GM19467 (cell line): ENCODE data around the gene YIPF2.

Source experiments
- ATAC-seq: cut with Tn5 transposase; IDR thresholded peaks from one replicate; pipeline ENCODE4 v1.9.1; 2021; ENCODE audit warnings: mild to moderate bottlenecking, moderate library complexity; ENCODE audit not compliant: unreplicated experiment

Gene YIPF2

DNA sequence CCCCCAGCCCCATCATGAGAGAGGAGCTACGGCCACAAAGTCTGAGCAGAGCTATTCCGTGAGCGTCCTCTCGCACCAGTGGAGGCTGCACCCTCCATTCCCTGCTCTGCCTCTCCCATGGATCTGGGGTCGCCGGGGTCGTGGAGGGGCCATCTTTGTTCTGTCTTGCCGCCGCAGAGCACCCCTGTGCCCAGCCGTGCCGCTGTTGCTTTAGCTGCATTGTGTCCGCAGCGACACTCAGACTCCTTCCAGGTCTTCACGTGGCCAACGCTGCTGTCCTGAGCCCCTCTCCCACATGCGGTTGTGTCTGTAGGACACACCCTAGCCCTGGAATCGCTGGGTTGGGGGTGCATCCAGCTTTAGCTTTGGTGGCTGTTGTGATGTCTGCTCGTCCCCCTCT lies 15.8 kb downstream of the YIPF2 start:
- ATAC-seq, result no peak

DNA sequence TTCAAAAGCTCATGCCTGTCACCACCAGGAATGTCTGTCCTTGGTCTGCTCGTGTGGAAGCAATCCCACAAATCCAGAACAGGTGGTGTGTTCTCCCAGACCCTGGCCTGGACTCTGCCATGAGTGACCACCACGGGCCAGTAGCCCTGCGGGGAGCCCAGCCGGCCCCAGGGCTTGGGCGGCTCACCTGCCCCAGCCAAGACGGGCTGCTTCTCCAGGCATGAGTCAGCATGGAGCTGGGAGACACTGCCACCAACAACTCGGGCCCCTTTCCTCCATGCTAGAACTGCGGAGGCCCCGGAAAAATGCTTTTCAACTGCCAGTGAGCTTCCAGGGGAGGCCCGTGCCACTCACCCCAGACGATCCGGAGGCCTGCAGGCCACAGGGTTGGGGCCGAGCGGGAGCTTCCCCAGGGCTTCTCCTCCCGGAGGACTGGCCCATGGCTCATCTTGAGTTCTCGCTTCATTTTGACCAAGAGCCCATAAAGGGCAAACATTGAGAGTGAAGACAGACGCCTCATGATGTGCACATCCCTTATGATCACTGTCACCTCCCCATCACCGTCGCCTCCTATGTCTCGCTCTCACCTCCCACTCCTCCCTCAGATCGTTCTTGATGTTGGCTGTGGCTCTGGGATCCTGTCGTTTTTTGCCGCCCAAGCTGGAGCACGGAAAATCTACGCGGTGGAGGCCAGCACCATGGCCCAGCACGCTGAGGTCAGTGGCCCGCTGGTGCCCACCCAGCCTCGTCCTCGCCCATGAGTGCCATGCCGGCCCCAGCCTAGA lies 16.7 kb downstream of the YIPF2 start:
- ATAC-seq, result no peak

DNA sequence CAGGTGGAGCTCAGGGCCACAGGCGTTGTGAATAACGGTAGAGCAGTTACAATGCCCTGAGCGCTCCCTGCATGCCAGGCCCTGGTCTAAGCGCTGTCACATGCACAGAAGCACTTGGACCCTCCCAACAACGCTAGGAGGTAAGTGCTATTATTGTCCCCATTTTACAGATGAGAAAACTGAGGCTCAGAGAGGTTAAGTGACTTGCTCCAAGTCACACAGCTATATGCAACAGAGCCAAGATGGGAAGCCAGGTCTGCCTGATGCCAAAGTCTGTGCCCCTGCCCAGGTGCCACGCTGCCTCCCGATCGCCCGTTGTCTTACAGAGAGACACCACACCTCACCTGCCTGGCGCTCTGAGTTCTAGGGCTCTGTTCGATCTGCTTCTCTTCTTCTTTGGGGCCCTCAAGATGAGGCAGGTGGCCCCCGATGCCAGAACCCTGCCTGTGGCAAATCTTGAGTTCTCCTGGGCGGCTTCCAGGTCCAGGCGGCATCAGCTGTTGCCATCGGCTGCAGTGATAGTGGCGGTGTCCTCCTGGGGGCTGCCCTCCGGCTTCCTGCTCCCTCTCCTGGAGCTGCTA lies 20.0 kb downstream of the YIPF2 start:
- no peak for ATAC-seq

DNA sequence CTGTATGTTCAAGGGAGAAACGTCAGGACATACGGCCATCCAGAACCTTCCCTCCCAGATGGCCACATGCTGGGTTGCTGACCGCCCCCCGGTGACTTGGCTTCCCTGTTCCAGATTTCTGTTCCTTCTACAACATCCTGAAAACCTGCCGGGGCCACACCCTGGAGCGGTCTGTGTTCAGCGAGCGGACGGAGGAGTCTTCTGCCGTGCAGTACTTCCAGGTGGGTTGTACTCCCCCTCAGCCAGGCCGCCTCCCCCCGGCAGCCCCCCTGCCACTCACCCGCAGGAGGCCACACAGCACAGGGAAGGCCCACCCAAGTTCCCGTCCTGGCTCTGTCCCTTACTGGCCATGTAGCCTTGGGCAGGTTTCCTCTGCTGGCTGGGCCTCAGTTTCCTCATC lies 20.5 kb downstream of the YIPF2 start:
- no peak for ATAC-seq

DNA sequence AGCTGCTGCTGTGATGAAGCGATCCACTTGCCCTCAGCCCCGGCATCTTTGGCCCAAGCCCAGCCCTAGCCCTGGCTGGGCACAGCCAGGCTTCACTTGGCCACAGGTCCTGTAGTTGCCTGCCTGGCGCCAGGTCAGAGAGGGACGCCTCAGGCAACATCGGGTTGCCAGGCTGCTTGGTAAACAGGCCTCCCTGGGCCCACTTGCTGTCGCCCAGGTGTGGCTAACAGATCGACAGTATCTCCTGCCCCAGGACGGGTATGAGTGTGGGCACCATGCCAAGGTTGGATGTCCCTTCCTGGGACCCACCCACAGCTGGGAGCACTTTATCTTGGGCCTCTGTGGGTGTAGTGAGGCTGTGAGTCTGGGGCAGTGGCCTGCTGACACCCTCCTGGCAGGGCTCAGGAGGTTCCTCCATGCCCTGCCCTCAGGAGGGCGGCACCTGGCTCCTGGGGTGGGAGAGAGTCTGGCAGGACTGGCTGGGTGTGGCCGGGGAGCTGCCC lies 29.2 kb downstream of the YIPF2 start:
- ATAC-seq, result no peak

DNA sequence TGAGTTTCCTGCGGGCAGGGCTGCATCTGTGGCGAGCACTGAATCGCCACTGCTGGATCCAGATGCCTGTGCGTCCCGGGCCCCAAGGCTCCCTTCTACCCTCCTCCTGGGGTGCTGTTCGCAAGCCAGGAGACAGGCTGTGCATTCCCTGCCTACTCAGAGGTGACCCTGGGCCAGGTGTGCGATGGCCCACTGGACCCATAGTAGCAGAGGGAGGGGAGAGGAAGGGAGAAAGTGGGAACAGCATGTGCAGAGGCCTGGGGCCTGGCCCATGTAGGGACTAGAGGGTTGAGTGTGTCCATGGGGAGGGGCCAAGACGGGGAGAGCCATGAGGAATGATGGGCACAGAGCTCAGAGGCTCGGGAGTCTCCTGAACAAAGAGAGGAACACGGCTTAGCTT lies 29.8 kb downstream of the YIPF2 start:
- ATAC-seq, result no peak

DNA sequence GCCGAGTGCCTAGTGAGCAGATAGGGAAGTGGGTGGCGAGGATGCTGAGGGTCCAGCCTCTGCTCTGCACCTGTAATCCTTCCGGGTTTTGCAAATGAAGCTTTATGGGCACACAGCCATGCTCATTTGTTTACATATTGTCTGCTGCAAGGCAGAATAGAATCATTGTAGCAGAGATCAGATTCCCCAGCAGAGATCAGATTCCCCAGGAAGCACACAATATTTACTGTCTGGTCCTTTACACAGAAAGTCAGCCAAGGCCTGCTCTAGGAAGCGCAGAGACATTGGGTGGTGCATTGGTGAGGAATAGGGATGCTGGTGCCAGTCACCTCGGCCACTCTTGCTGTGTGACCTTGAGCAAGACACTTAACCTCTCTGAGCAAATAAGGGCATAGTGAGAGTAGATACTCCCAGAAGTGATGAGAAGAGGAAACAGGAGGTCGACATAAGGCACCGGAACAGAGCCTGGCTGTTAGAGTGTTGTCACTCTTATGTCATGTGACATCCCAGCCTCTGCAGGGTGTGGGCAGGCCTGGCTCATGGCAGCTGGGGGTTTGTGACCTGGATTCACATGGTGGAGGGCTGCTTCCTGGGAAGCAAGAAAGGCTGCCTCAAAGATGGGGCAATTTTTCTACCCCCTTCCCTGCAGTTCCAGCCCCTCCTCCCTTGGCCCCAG lies 31.4 kb downstream of the YIPF2 start:
- ATAC-seq, result no peak

DNA sequence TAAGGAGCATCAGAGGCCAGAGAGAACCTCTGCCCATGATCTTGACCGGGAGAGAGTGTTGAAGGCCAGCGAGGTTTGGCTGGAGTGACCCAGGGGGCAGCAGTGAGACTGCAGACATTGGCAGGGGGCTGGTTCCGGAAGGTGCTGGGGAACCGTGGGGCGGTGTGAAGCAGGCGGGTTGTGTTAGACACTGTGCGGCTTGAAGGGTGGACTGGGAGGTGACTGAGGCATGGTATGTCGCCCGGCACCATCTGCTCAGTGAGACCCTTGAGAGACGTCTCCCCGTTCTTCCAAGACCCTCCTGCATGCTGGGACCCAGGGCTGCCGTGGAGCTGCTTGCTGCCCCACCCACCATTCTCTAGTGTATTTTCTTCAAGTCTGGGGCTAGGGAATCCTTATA lies 32.5 kb downstream of the YIPF2 start:
- ATAC-seq, result no peak

DNA sequence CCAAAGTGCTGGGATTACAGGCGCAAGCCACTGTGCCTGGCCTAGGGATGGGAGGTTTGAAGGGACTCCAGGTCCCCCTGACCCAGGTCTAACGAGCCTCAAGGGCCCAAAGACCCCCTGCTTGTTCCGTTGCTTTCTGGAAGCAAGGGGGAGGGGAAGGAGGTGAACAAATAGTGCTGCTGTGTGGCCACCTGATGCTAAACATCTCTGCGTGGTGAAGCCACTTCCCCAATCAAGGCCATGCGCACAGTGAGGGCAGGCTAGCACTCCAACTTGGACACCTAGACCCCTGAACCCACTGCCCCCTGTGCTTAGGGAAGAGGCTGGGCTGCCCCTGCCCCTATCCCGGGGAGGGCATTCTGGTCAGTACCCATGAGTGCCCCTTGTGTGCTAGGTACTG lies 33.1 kb downstream of the YIPF2 start:
- ATAC-seq, result no peak

DNA sequence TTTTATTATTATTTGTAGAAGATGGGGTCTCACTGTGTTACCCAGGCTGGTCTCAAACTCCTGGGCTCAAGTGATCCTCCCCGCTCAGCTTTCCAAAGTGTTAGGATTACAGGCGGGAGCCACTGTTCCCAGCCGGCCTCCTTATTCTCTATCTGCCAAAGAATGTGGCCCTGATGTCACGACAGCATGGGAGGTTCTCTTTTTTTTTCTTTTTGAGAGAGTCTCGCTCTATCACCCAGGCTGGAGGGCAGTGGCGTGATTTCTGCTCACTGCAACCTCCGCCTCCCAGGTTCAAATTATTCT lies 33.6 kb downstream of the YIPF2 start:
- ATAC-seq, result no peak

DNA sequence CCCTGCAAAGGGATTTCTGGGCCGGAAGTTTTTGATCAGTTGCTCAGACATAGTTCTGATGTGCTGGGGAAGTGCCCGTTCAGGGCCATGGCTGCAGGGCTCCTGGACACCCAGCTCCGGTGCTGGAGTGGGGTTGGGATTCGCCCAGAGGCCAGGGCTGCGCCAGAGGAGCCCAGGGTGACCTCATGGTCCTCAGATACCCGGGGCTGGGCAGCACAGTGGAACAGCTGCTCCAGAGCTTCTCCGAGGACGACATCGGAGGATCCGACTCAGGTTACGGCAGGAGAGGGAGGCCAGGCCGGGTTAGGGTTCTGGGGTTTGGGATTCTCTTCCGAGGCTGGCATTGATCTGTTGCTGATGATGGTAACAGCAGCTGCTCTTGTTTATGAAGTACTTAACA lies 36.2 kb downstream of the YIPF2 start:
- no peak for ATAC-seq

DNA sequence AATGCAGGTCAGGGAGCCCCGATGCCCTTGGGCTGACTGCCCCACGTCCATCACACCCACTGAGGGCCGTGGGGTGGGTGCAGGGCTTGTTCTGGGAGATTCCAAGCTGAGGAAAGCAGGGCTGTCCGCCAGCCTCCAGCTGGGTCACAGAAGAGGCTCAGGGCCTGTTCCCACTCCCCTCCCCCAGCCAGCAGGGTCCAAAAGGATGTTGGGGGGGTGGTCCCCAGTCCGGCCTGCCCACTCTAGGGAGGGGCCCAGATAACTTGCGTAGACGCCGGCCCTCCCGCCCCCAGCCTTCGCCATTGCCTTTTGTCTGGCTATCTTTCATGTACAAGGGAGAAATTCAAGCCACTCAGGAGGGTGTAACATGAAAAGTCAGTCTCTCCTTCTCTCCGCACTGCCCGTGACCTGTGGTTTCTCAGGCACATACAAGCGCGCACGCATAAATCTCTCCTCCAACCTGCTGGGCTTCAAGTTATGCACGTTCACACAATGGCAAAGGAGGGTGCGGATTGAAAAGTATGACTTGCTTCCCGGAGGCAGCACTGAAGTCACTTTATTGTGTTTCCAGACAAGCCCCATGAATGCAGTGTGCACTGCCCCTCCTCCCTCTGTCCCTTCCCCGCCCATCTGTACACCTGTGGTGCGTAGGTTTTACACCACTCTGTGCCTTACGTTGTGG lies 36.9 kb downstream of the YIPF2 start:
- ATAC-seq, result no peak

DNA sequence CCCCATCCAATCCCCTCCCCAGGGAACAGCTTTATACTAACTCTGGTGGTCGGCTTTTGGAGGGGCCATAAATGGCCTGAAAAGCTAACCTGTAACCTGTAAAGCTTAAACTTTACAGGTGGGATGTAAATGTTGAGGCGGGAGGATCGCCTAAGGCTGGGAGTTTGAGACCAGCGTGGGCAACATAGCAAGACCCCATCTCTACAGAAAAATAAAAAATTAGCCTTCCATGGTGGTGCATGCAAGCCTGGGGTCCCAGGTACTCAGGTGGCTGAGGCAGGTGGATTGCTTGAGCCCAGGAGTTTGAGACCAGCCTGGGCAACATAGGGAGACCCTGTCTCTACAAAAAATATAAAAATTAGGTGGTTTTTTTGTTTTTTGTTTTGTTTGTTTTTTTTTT lies 38.6 kb downstream of the YIPF2 start:
- no peak for ATAC-seq

DNA sequence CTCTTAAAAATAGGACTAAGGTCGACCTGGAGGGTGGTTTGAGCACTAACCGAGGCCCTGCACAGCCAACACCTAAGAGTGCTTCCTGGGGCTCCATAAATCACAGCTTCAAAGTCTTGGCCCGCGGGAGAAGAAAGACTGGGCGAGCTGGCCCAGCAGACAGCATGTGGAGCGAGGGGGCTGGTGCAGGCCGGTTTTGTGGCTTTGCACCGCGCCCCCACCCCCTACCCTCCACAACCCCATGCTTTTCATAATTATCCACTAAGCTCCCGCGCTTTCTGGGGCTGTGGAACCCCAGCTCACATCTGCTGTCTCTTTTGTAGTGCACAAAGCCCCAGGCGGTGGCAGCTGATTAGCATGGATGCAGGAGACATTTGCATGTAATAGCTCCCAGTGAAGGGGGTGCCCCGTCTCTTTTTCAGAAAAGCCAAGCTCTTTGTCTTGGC lies 40.0 kb downstream of the YIPF2 start:
- ATAC-seq, result no peak

DNA sequence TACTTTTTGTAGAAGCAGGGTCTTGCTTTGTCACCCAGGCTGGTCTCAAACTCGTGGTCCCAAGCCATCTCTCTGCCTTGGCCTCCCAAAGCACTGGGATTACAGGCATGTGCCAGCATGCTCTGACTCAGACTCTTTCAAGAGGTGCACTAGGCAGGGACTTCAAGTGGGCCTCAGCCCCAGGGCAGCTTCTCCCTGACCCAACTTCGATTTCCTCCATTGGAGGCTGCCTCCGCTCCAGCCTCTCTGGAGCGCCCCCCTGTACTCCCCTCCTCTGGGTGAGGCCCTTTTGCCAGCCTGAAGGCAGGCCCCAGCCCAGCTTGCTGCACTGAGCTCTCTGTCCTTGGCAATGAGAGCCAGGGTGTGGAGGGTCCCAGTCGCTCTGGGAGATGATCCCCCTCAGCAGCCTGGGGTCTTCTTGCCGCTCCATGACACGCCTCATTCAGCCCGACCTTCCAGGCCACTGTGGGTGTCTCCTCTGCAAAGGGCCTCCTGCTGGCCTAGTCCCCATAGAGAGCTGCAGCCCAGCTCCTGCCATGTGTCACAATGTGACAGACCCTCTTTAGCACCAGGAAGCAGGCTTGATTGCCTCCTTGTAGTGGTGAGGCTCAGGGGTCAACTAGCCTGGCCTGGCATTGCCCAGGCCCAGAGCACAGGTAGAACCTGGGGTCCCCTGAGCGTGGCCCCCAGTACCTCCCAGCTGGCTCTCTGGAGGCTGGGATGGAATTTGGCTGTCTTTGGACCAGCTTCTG lies 40.6 kb downstream of the YIPF2 start:
- ATAC-seq, result no peak

DNA sequence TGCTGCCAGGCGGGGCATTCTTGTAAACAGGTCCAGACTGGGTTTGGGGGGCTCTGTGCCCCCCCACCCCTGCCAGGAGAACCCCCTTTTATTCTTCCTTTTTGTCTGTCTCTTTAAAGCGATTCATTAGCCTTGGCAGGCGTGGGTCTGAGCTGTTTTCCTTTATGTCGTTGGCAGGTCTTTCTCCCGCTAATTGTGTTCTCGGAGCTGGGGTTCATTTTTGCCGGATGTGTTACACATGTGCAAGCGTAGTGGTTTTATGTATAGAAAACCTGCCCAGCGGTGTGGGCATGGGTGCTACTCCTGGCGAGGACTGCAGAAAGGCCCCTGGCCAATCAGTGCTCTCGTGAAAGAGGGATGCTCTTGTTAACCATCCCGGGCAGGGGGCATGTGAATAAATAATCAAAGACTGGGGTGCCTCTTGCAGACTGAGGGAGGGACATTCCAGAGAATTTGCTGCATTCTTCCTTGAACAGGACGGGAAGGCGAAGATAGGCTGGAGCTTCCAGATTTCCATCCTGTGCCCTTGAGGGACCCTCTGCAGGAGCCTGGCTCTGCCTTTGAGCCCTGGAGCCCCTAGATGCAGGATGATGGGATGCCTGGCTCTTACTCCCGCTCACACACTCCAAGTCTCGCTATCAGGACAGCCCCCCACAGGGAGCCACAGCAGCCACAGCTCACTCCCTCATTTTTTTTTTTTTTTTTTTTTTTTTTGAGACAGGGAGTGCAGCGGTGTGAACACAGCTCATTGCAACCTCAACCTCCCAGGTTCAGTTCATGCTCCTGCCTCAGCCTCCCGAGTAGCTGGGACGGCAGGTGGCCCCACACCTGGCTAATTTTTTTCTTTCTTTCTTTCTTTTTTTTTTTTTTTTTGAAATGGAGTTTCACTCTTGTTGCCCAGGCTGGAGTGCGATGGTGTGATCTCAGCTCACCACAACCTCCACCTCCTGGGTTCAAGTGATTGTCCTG lies 43.0 kb downstream of the YIPF2 start:
- no peak for ATAC-seq

DNA sequence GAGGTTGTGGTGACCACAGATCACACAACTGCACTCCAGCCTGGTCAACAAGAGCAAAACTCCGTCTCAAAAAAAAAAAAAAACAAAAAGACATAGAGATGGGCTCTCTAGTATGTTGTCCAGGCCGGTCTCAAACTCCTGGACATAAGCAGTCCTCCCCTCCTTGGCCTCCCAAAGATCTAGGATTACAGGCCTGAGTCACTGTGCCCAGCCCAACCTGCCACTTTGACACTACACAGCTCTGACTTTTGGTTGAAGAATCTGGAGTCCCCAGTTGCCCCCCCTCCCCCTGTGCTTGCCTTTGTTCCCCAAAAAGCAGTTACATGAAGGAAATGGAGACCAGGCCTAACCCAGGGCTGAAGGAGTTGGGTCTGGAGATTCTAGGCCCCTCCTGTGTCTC lies 44.2 kb downstream of the YIPF2 start:
- no peak for ATAC-seq

DNA sequence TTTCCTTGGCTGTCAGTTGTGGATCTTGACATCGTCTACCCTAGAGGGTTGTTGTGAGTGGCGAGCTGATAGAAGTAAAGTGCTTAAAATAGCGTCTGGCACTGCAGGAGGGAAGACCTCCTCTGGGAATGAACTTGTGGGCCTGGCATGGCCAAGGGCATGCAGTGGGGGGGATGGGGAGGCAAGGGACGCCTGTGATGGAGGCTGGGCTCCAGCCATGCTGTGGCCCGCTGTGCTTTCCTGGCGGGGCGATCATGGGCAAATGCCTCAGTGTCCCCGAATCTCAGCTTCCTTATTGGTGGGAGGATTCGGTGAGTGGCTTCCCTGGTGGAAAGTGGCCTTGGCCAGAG lies 46.4 kb downstream of the YIPF2 start:
- ATAC-seq, result no peak

DNA sequence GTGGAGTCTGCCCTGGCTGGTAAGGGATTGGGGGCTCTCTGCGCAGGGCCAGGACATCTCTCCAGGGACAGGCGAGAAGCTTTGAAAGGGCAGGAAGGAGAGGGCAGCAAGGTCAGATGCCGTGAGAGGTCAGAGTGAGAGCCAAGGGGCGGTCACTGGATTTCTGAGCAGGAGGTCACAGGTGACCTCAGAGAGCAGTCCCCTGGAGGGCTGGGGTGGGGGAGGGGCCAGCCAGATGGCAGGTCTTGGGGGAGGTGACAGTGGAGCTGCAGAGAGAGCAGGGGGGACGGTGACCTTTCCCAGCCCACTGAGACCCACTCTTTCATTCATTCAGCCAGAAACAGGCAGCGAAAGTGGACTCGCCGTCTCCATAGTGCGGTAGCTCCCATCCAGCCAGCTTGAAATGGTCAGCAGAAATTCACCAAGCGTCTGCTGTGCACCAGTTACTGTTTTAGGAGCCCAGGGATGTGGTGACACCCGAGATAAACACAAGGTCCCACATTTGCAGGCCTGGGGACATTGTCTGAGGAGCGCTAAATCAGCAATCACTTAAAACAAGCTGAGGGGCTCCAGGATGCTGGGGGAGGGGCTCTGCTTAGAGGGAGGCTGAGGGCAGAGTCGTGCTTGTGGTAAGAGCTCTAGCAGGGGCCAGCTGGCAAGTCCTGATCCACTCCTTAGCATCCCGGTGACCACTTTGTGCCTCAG lies 46.9 kb downstream of the YIPF2 start:
- ATAC-seq, result no peak
